ENCODE measurements around the gene FITM2.

GRCh38 chr20:44354979-44355497, 44.0 kb upstream of the FITM2 start:
- TF ChIP-seq POLR2AphosphoS5 (IDR thresholded peaks at IDR 0.05; ENCODE audit: low read depth, low read length) (no peak), REST (IDR thresholded peaks at IDR 0.05; ENCODE audit: insufficient read depth in 1 of 2, low read depth in 2 of 2, low read length in 2 of 2) (no peak), TAF1 (IDR thresholded peaks at IDR 0.05; ENCODE audit: borderline replicate concordance, insufficient read depth, low read length) (no peak), FOXP2 (optimal IDR thresholded peaks at IDR 0.05; ENCODE audit: borderline replicate concordance, extremely low read depth, extremely low read length, insufficient read depth) (no peak)

Measured in PFSK-1 (cell line).